Measurements from ENCODE around the gene YWHAH.
A peak's percentile ranks its signal among the peaks of the same experiment; 100 is the strongest.

The YWHAH gene

GRCh38 chr22:31954535-31955523 lies 10.5 kb downstream of the YWHAH start:
- TF ChIP-seq ZFX (IDR thresholded peaks at IDR 0.05; ENCODE audit: borderline replicate concordance), result no peak
- TF ChIP-seq CTCF (IDR thresholded peaks at IDR 0.05), result no peak
- 0 out of 2 replicates have a peak overlapping the region, but pooled peaks have one; percentile 1 for H3K27ac ChIP-seq

DNA sequence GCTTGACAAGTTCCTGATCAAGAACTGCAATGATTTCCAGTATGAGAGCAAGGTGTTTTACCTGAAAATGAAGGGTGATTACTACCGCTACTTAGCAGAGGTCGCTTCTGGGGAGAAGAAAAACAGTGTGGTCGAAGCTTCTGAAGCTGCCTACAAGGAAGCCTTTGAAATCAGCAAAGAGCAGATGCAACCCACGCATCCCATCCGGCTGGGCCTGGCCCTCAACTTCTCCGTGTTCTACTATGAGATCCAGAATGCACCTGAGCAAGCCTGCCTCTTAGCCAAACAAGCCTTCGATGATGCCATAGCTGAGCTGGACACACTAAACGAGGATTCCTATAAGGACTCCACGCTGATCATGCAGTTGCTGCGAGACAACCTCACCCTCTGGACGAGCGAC lies 12.0 kb downstream of the YWHAH start:
- H3K27ac ChIP-seq, result no peak overlapping the region
- TF ChIP-seq ZFX (IDR thresholded peaks at IDR 0.05; ENCODE audit: borderline replicate concordance) (no peak), CTCF (IDR thresholded peaks at IDR 0.05) (no peak)

GRCh38 chr22:31957970-31958594 lies 13.7 kb downstream of the YWHAH start:
- H3K27ac ChIP-seq, result no peak overlapping the region
- TF ChIP-seq CTCF (IDR thresholded peaks at IDR 0.05), result no peak
- TF ChIP-seq ZFX (IDR thresholded peaks at IDR 0.05; ENCODE audit: borderline replicate concordance), result no peak

GRCh38 chr22:31958625-31959239 lies 14.4 kb downstream of the YWHAH start:
- no peak overlapping the region for H3K27ac ChIP-seq
- no peak for TF ChIP-seq CTCF (IDR thresholded peaks at IDR 0.05)
- no peak for TF ChIP-seq ZFX (IDR thresholded peaks at IDR 0.05; ENCODE audit: borderline replicate concordance)

DNA sequence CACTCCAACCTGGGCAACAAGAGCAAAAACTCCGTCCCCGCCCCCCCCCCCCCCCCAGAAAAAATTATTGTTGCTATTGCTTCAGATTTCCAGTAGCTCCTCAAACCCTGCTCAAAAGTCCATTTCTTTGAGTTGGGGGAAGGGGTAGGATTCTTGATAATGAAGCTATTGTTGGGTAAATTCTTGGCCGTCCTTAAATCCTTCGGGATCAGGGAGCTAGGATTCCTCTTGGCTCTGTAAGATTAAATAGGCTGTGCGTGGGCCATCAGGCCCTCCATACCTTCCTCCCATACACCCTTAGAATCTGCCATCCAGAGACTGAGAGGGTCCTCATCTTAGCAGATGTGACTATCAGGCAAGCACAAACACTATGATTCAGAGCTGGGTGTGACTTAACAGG lies 16.4 kb downstream of the YWHAH start:
- H3K27ac ChIP-seq, result no peak overlapping the region
- TF ChIP-seq ZFX (IDR thresholded peaks at IDR 0.05; ENCODE audit: borderline replicate concordance), result no peak
- TF ChIP-seq CTCF (IDR thresholded peaks at IDR 0.05), result no peak

GRCh38 chr22:31962387-31963125 lies 18.2 kb downstream of the YWHAH start:
- TF ChIP-seq ZFX (IDR thresholded peaks at IDR 0.05; ENCODE audit: borderline replicate concordance) (no peak), CTCF (IDR thresholded peaks at IDR 0.05) (no peak)

More at GRCh38 chr22:31962387-31963125, 18.2 kb downstream of the YWHAH start:
- H3K27ac ChIP-seq, result no peak overlapping the region
